GM15510 (cell line): Measurements from ENCODE around the gene CNPY4.

ENCODE experiments used
- POLR2A ChIP-seq: IDR thresholded peaks from 3 replicates; pipeline ENCODE4 v1.6.1; 2011; ENCODE audit warnings: borderline replicate concordance; ENCODE audit not compliant: insufficient read length; ENCODE audit errors: extremely low read depth

Gene CNPY4

GRCh38 chr7:100102950-100103840 is 16.2 kb upstream of the CNPY4 start:
- TF ChIP-seq POLR2A: no peak

- no peak for TF ChIP-seq POLR2A
Measured at GRCh38 chr7:100105534-100105933, 13.9 kb upstream of the CNPY4 start.

GRCh38 chr7:100106633-100107032 is 12.8 kb upstream of the CNPY4 start:
- no peak for TF ChIP-seq POLR2A

GRCh38 chr7:100107125-100107737 is 12.2 kb upstream of the CNPY4 start:
- TF ChIP-seq POLR2A: no peak

GRCh38 chr7:100107890-100108289 is 11.5 kb upstream of the CNPY4 start:
- TF ChIP-seq POLR2A: no peak

GRCh38 chr7:100109521-100110163 is 9.8 kb upstream of the CNPY4 start:
- no peak for TF ChIP-seq POLR2A

- TF ChIP-seq POLR2A: no peak
Measured at GRCh38 chr7:100111156-100111555, 8.3 kb upstream of the CNPY4 start.

GRCh38 chr7:100111914-100112313 is 7.5 kb upstream of the CNPY4 start:
- TF ChIP-seq POLR2A: no peak

- TF ChIP-seq POLR2A: no peak
Measured at GRCh38 chr7:100115026-100115425, 4.4 kb upstream of the CNPY4 start.

GRCh38 chr7:100118388-100119071 is 904 bp upstream of the CNPY4 start:
- TF ChIP-seq POLR2A: no peak

- no peak for TF ChIP-seq POLR2A
Measured at GRCh38 chr7:100119970-100120732, 717 bp downstream of the CNPY4 start.

- no peak for TF ChIP-seq POLR2A
Measured at GRCh38 chr7:100120733-100121036, 1.3 kb downstream of the CNPY4 start.

GRCh38 chr7:100122067-100122466 is 2.6 kb downstream of the CNPY4 start:
- TF ChIP-seq POLR2A: no peak

- TF ChIP-seq POLR2A: no peak
Measured at GRCh38 chr7:100122568-100122967, 3.1 kb downstream of the CNPY4 start.

GRCh38 chr7:100124301-100125230 is 5.1 kb downstream of the CNPY4 start:
- TF ChIP-seq POLR2A: no peak
